ENCODE data around the gene FAM72D.
"Not testable (repeated sequence)": the region's sequence is repeated elsewhere in the genome, so short reads cannot be mapped to it uniquely, and the experiment has no call there.

- not testable (repeated sequence) for TF ChIP-seq POLR2A, EP300 (IDR thresholded peaks at IDR 0.05)
These were observed 42.3 kb upstream of the FAM72D start for GRCh38 chr1:145053428-145053827.
